NCI-H2196 (cell line): ENCODE results near the gene CLDN9.

Source experiments
- DNase-seq: peaks from one replicate; lab custom pipeline; 2025; ENCODE audit not compliant: unreplicated experiment; lab: John Stamatoyannopoulos, UW

The CLDN9 gene

GRCh38 chr16:3017794-3018506, 5.2 kb downstream of the CLDN9 start, which contains the start of gene CLDN6:
Gene CLDN6, minus strand, starts transcription at chr16:3018183. Its CDS starts 2,162 bp downstream, at chr16:3016021.
- DNase-seq, result peak; percentile 11

- DNase-seq, result no peak
Observed at GRCh38 chr16:3019594-3020246, 7.0 kb downstream of the CLDN9 start.

GRCh38 chr16:3020247-3020603, 7.5 kb downstream of the CLDN9 start, which contains the start of gene TNFRSF12A:
Gene TNFRSF12A, plus strand, starts transcription at chr16:3020368. Its CDS starts 30 bp downstream, at chr16:3020398.
- DNase-seq, result peak; percentile 86

GRCh38 chr16:3020604-3021448, 8.1 kb downstream of the CLDN9 start:
- DNase-seq, result peak; percentile 62

GRCh38 chr16:3021449-3022207, 8.9 kb downstream of the CLDN9 start:
- DNase-seq, result peak; percentile 79

GRCh38 chr16:3022208-3022683, 9.5 kb downstream of the CLDN9 start:
- peak; percentile 57 for DNase-seq

- DNase-seq, result no peak
Observed at GRCh38 chr16:3022684-3023414, 10.1 kb downstream of the CLDN9 start.

- peak; percentile 23 for DNase-seq
Observed at GRCh38 chr16:3023415-3023668, 10.6 kb downstream of the CLDN9 start.

- peak; percentile 98 for DNase-seq
Observed at GRCh38 chr16:3023669-3024478, 11.2 kb downstream of the CLDN9 start, which contains the start of the genes HCFC1R1 and THOC6. Gene HCFC1R1, minus strand, starts transcription at chr16:3023942. Its CDS starts 1 bp downstream, at chr16:3023941. Gene THOC6, plus strand, starts transcription at chr16:3024035. Its CDS starts 292 bp downstream, at chr16:3024327.

- DNase-seq, result no peak
Observed at GRCh38 chr16:3025032-3026002, 12.6 kb downstream of the CLDN9 start.

- DNase-seq, result no peak
Observed at GRCh38 chr16:3026003-3026378, 13.3 kb downstream of the CLDN9 start.

- no peak for DNase-seq
Observed at GRCh38 chr16:3026609-3027488, 14.1 kb downstream of the CLDN9 start.

GRCh38 chr16:3027489-3027795, 14.7 kb downstream of the CLDN9 start:
- DNase-seq, result no peak

GRCh38 chr16:3027983-3028715, 15.4 kb downstream of the CLDN9 start:
- DNase-seq, result peak; percentile 95

GRCh38 chr16:3028716-3029319, 16.1 kb downstream of the CLDN9 start:
- DNase-seq, result no peak

- peak; percentile 59 for DNase-seq
Observed at GRCh38 chr16:3029491-3030221, 16.9 kb downstream of the CLDN9 start.
